ENCODE results near the gene CERS3.
A peak's percentile ranks its signal among the peaks of the same experiment; 100 is the strongest.

CERS3 gene

DNA sequence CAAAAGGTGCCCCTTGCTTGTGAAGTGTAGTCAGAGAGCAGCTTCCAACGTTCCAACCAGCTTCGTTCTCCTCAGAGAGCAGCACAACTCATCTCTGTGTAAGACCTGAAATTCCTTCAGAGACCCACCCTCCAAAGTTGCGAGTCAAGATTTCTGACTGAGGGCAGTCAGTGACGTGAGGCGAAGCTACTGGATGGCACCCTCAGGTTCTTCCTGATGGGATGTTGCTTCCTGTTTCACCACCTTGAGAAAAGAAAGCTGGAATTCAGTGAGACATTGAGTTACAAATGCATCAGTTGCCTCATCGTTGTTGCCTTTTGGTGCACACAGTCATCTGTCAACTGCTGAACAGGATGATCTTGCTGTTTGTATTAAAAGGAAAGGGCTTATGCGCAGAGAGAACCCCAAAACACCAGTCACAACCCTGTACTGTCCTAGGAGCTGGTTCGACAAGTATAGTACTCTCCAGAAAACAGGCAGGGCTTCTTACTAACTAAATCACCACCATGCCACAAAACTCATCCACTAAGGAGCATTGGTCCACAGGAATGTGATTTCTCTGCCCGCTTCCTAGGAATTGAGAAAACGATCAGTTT, at the start of gene CERS3:
CERS3 (minus strand) TSS at position 118 of the 596 bp plus-strand sequence. CDS start 27,101 bp downstream, outside the sequence.
- DNase-seq (ENCODE audit: low spot score): no peak
- in situ Hi-C loops (cut with MboI; ENCODE audit: low sequenced_read_pairs, unreplicated experiment): no loop called here
- TF ChIP-seq, protein P1, sequence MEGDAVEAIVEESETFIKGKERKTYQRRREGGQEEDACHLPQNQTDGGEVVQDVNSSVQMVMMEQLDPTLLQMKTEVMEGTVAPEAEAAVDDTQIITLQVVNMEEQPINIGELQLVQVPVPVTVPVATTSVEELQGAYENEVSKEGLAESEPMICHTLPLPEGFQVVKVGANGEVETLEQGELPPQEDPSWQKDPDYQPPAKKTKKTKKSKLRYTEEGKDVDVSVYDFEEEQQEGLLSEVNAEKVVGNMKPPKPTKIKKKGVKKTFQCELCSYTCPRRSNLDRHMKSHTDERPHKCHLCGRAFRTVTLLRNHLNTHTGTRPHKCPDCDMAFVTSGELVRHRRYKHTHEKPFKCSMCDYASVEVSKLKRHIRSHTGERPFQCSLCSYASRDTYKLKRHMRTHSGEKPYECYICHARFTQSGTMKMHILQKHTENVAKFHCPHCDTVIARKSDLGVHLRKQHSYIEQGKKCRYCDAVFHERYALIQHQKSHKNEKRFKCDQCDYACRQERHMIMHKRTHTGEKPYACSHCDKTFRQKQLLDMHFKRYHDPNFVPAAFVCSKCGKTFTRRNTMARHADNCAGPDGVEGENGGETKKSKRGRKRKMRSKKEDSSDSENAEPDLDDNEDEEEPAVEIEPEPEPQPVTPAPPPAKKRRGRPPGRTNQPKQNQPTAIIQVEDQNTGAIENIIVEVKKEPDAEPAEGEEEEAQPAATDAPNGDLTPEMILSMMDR (IDR thresholded peaks at IDR 0.05; ENCODE audit: borderline replicate concordance, control extremely low read depth, extremely low read depth, insufficient read depth, missing control alignments): no peak

DNA sequence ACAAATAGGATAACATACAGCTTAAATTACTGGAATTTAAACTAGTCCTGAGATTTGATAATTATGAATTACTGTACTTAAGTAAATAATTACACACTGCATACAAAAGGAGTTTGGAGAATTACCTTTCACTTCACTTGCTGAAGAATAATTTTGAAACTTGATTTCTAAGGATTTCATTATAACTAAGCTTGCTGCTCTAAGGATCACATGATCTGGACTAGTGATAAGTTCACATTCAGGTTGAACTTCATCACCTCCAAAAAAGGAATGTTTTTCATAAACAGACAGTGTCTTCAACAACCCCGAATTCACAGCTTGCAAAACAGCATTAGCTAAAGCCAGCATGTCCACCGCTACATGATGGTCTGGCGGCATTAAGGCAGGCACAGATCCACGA, 44.8 kb upstream of the CERS3 start:
- DNase-seq (ENCODE audit: low spot score): no peak
- in situ Hi-C loops (cut with MboI; ENCODE audit: low sequenced_read_pairs, unreplicated experiment): no loop called here
- TF ChIP-seq, protein P1 (IDR thresholded peaks at IDR 0.05; ENCODE audit: borderline replicate concordance, control extremely low read depth, extremely low read depth, insufficient read depth, missing control alignments): no peak

DNA sequence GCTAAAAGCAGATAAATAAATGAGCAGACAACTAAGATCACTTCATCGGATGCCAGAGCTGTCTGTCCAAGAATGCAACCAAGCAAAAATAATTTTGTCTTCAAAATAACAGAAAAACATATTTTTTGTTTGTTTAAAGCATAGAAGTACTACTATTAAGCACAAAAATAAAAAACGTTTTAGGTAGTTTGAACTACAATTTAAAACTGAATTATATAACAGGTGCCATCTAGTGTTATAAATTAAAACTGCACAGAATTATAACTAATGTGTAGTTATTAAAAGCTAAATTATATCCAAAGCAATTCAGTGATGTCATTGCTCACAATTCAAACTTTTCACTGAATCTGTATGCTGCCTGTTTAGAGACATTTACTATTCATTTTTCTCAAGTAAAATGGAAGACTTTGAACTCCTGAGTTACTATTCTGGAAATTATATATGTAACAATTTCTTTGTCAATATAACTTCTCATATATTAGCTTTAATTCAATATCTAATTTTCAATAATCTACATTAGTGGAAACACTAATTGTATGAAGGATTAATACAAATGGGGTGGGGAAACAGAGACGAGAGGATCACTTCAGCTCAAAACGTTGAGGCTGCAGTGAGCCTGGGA, 43.7 kb upstream of the CERS3 start:
- in situ Hi-C loops (cut with MboI; ENCODE audit: low sequenced_read_pairs, unreplicated experiment): no loop called here
- DNase-seq (ENCODE audit: low spot score): no peak
- TF ChIP-seq, protein P1 (IDR thresholded peaks at IDR 0.05; ENCODE audit: borderline replicate concordance, control extremely low read depth, extremely low read depth, insufficient read depth, missing control alignments): no peak

DNA sequence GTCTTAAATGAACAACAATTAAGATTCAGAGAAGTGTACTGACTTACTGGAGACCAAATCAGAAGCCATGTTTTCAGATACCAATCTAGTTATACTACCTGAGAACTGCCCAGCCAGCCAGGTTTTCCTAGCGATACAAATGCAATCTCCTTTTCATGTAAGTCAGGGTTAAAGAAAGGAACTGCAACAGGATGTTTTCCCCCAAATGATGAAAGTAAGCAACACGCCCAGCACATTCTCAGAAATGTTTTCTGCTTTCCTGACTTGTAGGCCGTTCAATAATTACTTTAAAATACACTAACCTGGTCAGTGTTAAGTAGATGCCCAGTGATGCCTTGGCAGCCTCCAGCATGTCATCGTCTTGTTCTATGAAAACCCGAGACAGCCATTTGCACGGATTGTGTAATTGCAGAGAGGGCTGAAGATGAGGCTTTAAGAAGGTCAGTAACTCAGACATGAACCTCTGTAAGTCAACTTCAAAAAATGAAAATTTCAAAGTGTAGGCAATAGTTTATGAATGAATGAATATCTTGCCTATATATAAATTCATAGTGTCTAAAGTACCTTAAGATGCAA, 42.9 kb upstream of the CERS3 start:
- in situ Hi-C loops (cut with MboI; ENCODE audit: low sequenced_read_pairs, unreplicated experiment): no loop called here
- TF ChIP-seq, protein P1 (IDR thresholded peaks at IDR 0.05; ENCODE audit: borderline replicate concordance, control extremely low read depth, extremely low read depth, insufficient read depth, missing control alignments): no peak
- no peak for DNase-seq (ENCODE audit: low spot score)

DNA sequence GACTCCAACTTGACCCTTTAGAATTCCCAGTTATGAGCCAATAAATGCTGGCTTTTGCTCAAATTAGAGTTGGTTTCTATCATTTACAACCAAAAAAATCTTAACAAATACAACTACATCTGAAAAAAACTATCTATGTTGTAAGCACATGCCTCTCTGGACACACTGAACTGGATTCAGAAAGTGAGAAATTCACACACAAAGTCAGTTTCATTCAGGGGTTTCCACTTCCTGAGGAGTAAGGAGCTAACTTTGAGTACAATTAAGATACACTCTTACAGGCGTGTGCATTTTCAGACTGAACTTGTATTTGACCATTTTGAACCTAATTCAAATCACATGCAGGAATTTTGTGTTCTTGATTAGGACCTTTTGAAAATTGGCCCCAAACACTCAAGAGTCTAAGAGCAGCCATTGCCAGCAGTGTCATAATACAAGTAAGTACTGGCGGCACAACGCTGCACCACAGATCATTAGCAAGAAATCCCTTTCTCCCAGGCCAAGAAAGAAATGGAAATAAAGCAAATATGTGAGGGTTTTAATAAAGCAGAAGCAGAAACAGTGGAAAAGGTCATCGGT, 42.1 kb upstream of the CERS3 start:
- DNase-seq (ENCODE audit: low spot score): peak; percentile 37
- in situ Hi-C loops (cut with MboI; ENCODE audit: low sequenced_read_pairs, unreplicated experiment): no loop called here
- TF ChIP-seq, protein P1 (IDR thresholded peaks at IDR 0.05; ENCODE audit: borderline replicate concordance, control extremely low read depth, extremely low read depth, insufficient read depth, missing control alignments): no peak

DNA sequence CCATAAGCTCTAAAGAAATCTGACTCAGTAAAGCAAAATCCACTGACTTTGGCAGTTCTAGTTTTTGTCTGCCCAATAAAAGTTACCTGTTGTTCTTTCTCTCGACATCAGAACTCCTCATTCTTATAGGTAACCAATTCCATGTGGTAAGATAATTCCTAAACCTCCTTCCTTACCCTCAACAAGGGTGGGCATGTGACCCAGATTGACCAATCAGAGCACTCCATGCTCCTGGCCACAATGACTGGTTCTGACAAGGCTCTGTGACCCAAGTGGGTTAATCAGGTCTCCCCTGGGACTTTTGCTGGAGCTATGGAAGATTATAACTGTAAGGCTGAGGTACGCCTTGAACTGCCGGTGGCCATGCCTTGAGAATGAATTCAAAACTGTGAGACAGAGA, 41.5 kb upstream of the CERS3 start:
- in situ Hi-C loops (cut with MboI; ENCODE audit: low sequenced_read_pairs, unreplicated experiment): no loop called here
- DNase-seq (ENCODE audit: low spot score): no peak
- TF ChIP-seq, protein P1 (IDR thresholded peaks at IDR 0.05; ENCODE audit: borderline replicate concordance, control extremely low read depth, extremely low read depth, insufficient read depth, missing control alignments): no peak

Measured in GM13976 (cell line).